B cell (primary cell): ENCODE data around the gene CLK1. TPM values are rescaled to one million over a fixed set of nuclear protein-coding genes. Genes with fewer than 3 reads are reported as not detected.

Experiments used
- ATAC-seq: fragments of 200-7000 bp; cut with Tn5 transposase; one replicate; pipeline ENCODE4 v1.10.0; 2021; ENCODE audit warnings: low read depth, mild to moderate bottlenecking, moderate number of reproducible peaks, moderate library complexity
- CTCF ChIA-PET: fragments of 350-600 bp; sonication (Branson Sonifier 250); formaldehyde crosslinking; loops from one replicate; lab custom pipeline; 2021; ENCODE audit warnings: antibody characterized with exemption, inconsistent platforms; lab: Charles Lee
- POLR2A ChIA-PET: fragments of 350-600 bp; sonication (Branson Sonifier 250); formaldehyde crosslinking; loops from one replicate; lab custom pipeline; 2021; ENCODE audit warnings: antibody characterized with exemption; lab: Charles Lee
- DNase-seq: peaks from one replicate; pipeline ENCODE4 v3.0.0; 2013
- H2AFZ ChIP-seq: 2 replicates; pipeline ENCODE4 v1.6.1; 2012; ENCODE audit warnings: mild to moderate bottlenecking, low read depth, low read length; ENCODE audit not compliant: insufficient read depth, poor library complexity, severe bottlenecking
- H3K27ac ChIP-seq, 2 donors: 1 replicate in 1 of 2; 2 replicates in 1 of 2; pipeline ENCODE4 v1.5.1; 2012 to 2013; ENCODE audit warnings: low read length in 2 of 2, mild to moderate bottlenecking in 2 of 2, moderate library complexity in 1 of 2
- H3K27me3 ChIP-seq, 4 experiments: fragments of 200-600 bp in 1 of 4; sonication (generic) in 1 of 4; replicated peaks in 1 of 4; 1 replicate in 2 of 4; 2 replicates in 2 of 4; pipeline versions ENCODE4 v1.6.1 to v1.7.0; 2013 to 2016; ENCODE audit warnings: low read length in 3 of 4, mild to moderate bottlenecking in 2 of 4, mixed read lengths in 1 of 4, moderate library complexity in 1 of 4; ENCODE audit not compliant: insufficient read depth in 4 of 4, control insufficient read depth in 3 of 4; ENCODE audit errors: control extremely low read depth in 1 of 4
- H3K36me3 ChIP-seq, 2 experiments: replicated peaks in 1 of 2; 1 replicate in 1 of 2; 2 replicates in 1 of 2; pipeline versions ENCODE4 v1.6.1 to v1.7.1; 2013; ENCODE audit warnings: low read length in 1 of 2; ENCODE audit not compliant: insufficient read depth in 2 of 2, control insufficient read depth in 1 of 2; ENCODE audit errors: control extremely low read depth in 1 of 2, extremely low read depth in 1 of 2
- H3K4me1 ChIP-seq, 2 donors: fragments of 200-600 bp in 1 of 2; sonication (generic) in 1 of 2; 1 replicate in 1 of 2; 2 replicates in 1 of 2; pipeline versions ENCODE4 v1.5.1 to v1.6.1; 2013 to 2017; ENCODE audit warnings: low read length in 2 of 2; ENCODE audit not compliant: control insufficient read depth in 2 of 2, insufficient read depth in 2 of 2
- H3K4me2 ChIP-seq: replicated peaks from 2 replicates; pipeline ENCODE3; 2012; ENCODE audit warnings: mild to moderate bottlenecking, low read depth, low read length; ENCODE audit not compliant: poor library complexity, severe bottlenecking
- H3K4me3 ChIP-seq, 5 experiments: fragments of 200-600 bp in 1 of 5; sonication (generic) in 1 of 5; 1 replicate in 3 of 5; 2 replicates in 2 of 5; pipeline versions ENCODE4 v1.5.1 to v1.7.0; 2011 to 2016; ENCODE audit warnings: low read length in 4 of 5, mild to moderate bottlenecking in 4 of 5, low read depth in 2 of 5, control low read depth in 1 of 5, moderate library complexity in 1 of 5; ENCODE audit not compliant: insufficient read depth in 1 of 5; ENCODE audit errors: control extremely low read depth in 1 of 5, extremely low read depth in 1 of 5
- H3K79me2 ChIP-seq: fragments of 200-600 bp; sonication (generic); one replicate; pipeline ENCODE4 v1.6.0; 2016; ENCODE audit warnings: low read length; ENCODE audit not compliant: control insufficient read depth, insufficient read depth
- H3K9ac ChIP-seq: fragments of 200-600 bp; sonication (generic); 2 replicates; pipeline ENCODE4 v1.6.1; 2017; ENCODE audit warnings: mild to moderate bottlenecking, low read length, moderate library complexity
- H3K9me3 ChIP-seq, 3 donors: one replicate each; pipeline versions ENCODE4 v1.6.1 to v1.7.1; 2013; ENCODE audit warnings: low read length in 2 of 3; ENCODE audit not compliant: control insufficient read depth in 2 of 3, insufficient read depth in 1 of 3; ENCODE audit errors: control extremely low read depth in 1 of 3
- H4K20me1 ChIP-seq: 2 replicates; pipeline ENCODE4 v1.6.0; 2012; ENCODE audit warnings: mild to moderate bottlenecking, low read length; ENCODE audit not compliant: insufficient read depth, control insufficient read depth, poor library complexity, severe bottlenecking
- H3K27ac Mint-ChIP-seq: one replicate; pipeline ENCODE4 v1.8.0; 2021; ENCODE audit warnings: mixed read lengths
- H3K27me3 Mint-ChIP-seq: one replicate; pipeline ENCODE4 v1.8.0; 2021; ENCODE audit warnings: mixed read lengths
- H3K4me1 Mint-ChIP-seq: one replicate; pipeline ENCODE4 v1.8.0; 2021; ENCODE audit warnings: mixed read lengths
- H3K4me3 Mint-ChIP-seq: one replicate; pipeline ENCODE4 v1.8.0; 2021; ENCODE audit warnings: mixed read lengths
- H3K9me3 Mint-ChIP-seq: one replicate; pipeline ENCODE4 v1.8.0; 2022; ENCODE audit warnings: mixed read lengths; ENCODE audit not compliant: insufficient read depth
- CTCF ChIP-seq: fragments of 200-600 bp; IDR thresholded peaks from one replicate; pipeline ENCODE4 v1.8.0; 2022; ENCODE audit warnings: antibody characterized with exemption, mild to moderate bottlenecking
- EZH2 ChIP-seq: IDR thresholded peaks from 2 replicates; pipeline ENCODE4 v1.6.1; 2012; ENCODE audit warnings: borderline replicate concordance, low read depth, mild to moderate bottlenecking, moderate library complexity, low read length; ENCODE audit not compliant: insufficient read depth, poor library complexity, severe bottlenecking
- WGBS: methylation state at CpG from one replicate; pipeline ENCODE4 v1.1.5; 2013; ENCODE audit warnings: missing lambda C conversion rate; ENCODE audit not compliant: insufficient coverage; 5-methylcytosine and 5-hydroxymethylcytosine counted together
- intact Hi-C: fragments of 100-400 bp; cut with micrococcal nuclease; formaldehyde crosslinking; loops from one replicate; pipeline ENCODE4 v1.10.0; 2022
- polyA plus RNA-seq: library from polyadenylated mRNA; depleted of rRNA; stranded (reverse); fragments of >200 nt; gene quantifications from 2 replicates; pipeline ENCODE4 v1.2.3, GENCODE V29; 2012
- total RNA-seq, 2 donors: library from RNA; stranded (reverse); fragments of 120-200 nt in 1 of 2; gene quantifications; 1 replicate in 1 of 2; 2 replicates in 1 of 2; pipeline versions ENCODE4 v1.2.3 to v1.2.4, GENCODE V29; 2013 to 2022

CLK1 gene
- total and polyA plus RNA-seq, 2 donors (not counting 1 experiment from before 2014, with no cell fraction given), result 396 to 579 TPM

GRCh38 chr2:200862532-200863000 lies 1.9 kb downstream of the CLK1 start:
- WGBS, result 0% methylated on average over 12 of the region's 13 CpGs
- no peak for ATAC-seq
- ChIA-PET CTCF (interaction anchor here (1.5 kb wide), 1 partner anchor 149 kb away, joined by 3 read pairs; no protein-coding TSS in a partner anchor), POLR2A (interaction anchor here (2.8 kb wide), 2 partner anchors 27 to 255 kb away, joined by 18 to 54 read pairs; partner anchors contain the start of genes CFLAR, NIF3L1 and PPIL3)
- peak overlapping the region; percentile 100 for H3K9ac ChIP-seq
- peak overlapping the region; percentile 98 to 99 for H3K27ac ChIP-seq
- no peaks in the 10 kb centered on the region for H3K9me3 ChIP-seq
- no peak overlapping the region for H2AFZ ChIP-seq
- intact Hi-C loops, result loop anchor here (10.0 kb wide), 2 partner anchors 338 to 1402 kb away; partner anchors contain the start of genes NOP58 and SGO2
- peak; percentile 66 for DNase-seq
- peaks cover 58% of the 10 kb centered on the region for H4K20me1 ChIP-seq
- H3K4me1 Mint-ChIP-seq, result peaks cover 53% of the 10 kb centered on the region
- peak overlapping the region; percentile 100 for H3K27ac Mint-ChIP-seq
- peak overlapping the region; percentile 85 to 100 (median 97) for H3K4me3 ChIP-seq
- H3K4me3 Mint-ChIP-seq, result peak overlapping the region; percentile 93
- H3K4me2 ChIP-seq, result peak overlapping the region; percentile 77
- TF ChIP-seq EZH2 (no peak), CTCF (no peak)
- no peaks in the 10 kb centered on the region for H3K27me3 ChIP-seq
- H3K9me3 Mint-ChIP-seq, result no peaks in the 10 kb centered on the region
- no peaks in the 10 kb centered on the region for H3K27me3 Mint-ChIP-seq
- H3K4me1 ChIP-seq, result peaks cover 37 to 43% of the 10 kb centered on the region in 2 donors
- peaks cover 10 to 44% of the 10 kb centered on the region in 2 experiments for H3K36me3 ChIP-seq
- H3K79me2 ChIP-seq, result peaks cover 78% of the 10 kb centered on the region

GRCh38 chr2:200861617-200862155 lies 2.8 kb downstream of the CLK1 start:
- H4K20me1 ChIP-seq, result peaks cover 66% of the 10 kb centered on the region
- H3K79me2 ChIP-seq, result peaks cover 87% of the 10 kb centered on the region
- DNase-seq, result no peak
- peak overlapping the region; percentile 74 for H3K4me2 ChIP-seq
- no peaks in the 10 kb centered on the region for H3K9me3 ChIP-seq
- H3K27ac Mint-ChIP-seq, result peak overlapping the region; percentile 71
- peaks cover 37 to 43% of the 10 kb centered on the region in 2 donors for H3K4me1 ChIP-seq
- POLR2A ChIA-PET, result no interaction called here
- intact Hi-C loops, result loop anchor here (10.0 kb wide), 2 partner anchors 337 to 1403 kb away; partner anchors contain the start of genes NOP58 and SGO2
- peak overlapping the region; percentile 93 for H3K4me3 Mint-ChIP-seq
- TF ChIP-seq EZH2 (no peak), CTCF (no peak)
- CTCF ChIA-PET, result interaction anchor here (1.5 kb wide), 1 partner anchor 148 kb away, joined by 3 read pairs; no protein-coding TSS in a partner anchor
- WGBS, result 3% methylated on average over 3 of the region's 4 CpGs
- H2AFZ ChIP-seq, result no peak overlapping the region
- ATAC-seq, result no peak
- peaks cover 47% of the 10 kb centered on the region for H3K4me1 Mint-ChIP-seq
- peaks cover 17 to 53% of the 10 kb centered on the region in 2 experiments for H3K36me3 ChIP-seq
- H3K9me3 Mint-ChIP-seq, result no peaks in the 10 kb centered on the region
- no peaks in the 10 kb centered on the region for H3K27me3 ChIP-seq
- H3K27me3 Mint-ChIP-seq, result no peaks in the 10 kb centered on the region
- peak overlapping the region; percentile 100 for H3K9ac ChIP-seq
- H3K4me3 ChIP-seq, result peak overlapping the region; percentile 85 to 100 (median 97)
- H3K27ac ChIP-seq, result peak overlapping the region in 1 of 2 donors; percentile 99
